PC-9 (cell line): ENCODE measurements around the gene CAMTA1.

Experiments used
- CTCF ChIP-seq: fragments of 200-600 bp; sonication (generic); conservative IDR thresholded peaks from 2 replicates; pipeline ENCODE4 v1.6.1; 2017; ENCODE audit warnings: mixed run types, antibody characterized with exemption, mild to moderate bottlenecking, moderate library complexity
- EZH2 ChIP-seq: fragments of 200-600 bp; sonication (generic); IDR thresholded peaks from 2 replicates; pipeline ENCODE4 v1.8.0; 2017; ENCODE audit warnings: antibody characterized with exemption, low read depth

DNA sequence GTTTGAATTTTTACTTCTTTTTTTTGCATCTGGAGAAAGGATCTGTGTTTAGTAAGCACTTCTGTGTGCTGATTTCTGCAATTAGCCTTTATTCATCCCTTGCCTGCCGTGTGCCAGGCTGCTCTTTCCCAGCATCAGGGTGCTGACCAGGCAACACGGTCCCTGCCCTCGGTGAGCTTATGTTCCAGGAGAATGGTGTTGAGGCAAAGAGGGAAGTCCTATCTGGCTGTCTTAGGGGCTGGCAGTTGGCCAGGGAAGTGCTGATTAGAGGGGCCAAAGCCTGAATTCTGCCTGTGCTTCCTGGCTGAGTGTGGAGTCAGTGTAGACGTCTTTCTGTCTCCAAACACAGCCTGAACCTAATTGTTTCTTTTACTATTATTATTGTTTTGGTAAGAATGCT is 187.1 kb downstream of the CAMTA1 start:
- TF ChIP-seq CTCF = no peak
- no peak for TF ChIP-seq EZH2
